Activated naive CD4-positive, alpha-beta T cell treated with anti-CD3 and anti-CD28 coated beads, Interleukin-2, amount 50 U/mL, for 16 hours (primary cell): ENCODE results near the gene LPAR3.

Experiments used
- DNase-seq: peaks from one replicate; pipeline ENCODE4 v3.0.0-alpha.2; 2020

LPAR3 gene

DNA sequence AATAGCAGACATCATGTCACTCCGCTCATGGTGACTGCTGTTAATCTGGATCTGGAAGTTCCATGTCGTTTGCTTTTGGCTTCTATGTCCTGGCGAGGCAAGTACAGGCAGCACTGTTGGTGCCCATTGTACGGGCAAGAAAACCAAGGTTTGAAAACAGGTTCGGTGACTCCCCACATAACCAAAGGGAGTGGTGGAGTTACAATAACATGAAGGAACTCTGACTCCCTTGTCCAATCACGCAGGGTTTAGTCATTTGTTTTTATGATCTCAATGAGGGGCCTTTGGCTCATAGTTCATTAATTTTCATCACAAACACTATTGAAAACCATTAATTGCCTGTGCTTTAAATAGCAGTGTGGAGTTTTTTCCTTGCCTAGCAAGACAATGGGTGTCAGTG lies 119.8 kb downstream of the LPAR3 start:
- no peak for DNase-seq

DNA sequence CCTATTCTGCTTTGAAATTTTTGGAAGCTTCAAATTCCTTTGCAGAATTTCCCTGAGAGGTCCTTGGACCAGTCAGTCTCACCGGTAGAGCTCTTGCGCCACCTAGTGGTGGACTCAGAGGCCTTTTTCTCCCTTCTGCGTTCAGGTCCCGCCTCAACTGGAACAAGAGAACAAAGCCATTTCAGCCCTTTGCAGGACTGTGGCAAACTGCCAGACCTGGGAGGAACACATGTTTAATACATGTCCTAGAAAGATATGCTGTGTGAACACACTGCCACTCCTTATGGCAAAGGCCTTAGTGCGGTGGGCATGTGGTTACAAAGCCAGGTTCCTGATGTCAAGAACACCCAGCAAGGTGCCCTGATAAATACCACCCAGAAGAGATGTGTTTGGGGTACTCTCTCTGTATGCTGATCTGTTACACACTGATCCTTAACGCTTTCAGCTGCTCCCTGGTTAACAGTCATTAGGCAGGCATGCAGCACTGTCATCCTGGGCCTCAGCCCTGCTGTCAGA lies 120.5 kb downstream of the LPAR3 start:
- DNase-seq, result peak; percentile 63

DNA sequence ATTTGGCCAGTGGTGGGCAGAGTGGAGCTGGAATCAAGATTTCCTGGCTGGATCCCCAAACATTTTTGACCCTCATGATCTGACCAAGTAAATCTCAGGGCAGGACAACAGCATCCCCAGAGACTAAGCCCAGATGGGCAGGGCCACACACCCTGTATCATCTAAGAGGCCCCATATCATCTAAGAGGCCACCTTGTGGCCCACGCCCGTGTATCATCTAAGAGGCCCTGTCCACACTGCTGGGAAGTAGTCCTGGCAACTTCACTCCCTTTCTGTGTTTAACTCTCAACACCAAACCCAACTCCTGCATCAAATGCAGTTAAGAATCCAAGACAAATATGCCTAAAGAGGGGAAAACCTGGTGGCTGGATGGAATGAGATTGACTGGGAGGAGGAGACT lies 121.1 kb downstream of the LPAR3 start:
- no peak for DNase-seq

DNA sequence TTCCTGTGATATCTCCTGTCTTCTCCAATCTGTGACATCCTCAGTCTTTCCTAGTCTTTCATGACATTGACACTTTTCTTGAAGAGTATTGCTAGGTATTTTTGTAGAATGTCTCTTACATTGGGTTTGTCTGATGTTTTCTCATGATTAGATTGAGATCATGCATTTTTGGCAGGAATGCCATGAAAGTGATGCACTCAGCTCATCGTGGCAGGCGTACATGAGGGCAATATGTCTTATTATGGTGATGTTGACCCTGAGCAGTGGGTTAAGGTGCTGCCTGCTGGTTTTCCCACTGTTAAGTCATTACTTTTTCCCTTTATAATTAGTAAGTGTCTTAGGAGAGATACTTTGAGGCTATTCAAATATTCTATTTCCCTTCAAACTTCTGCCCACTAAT lies 122.5 kb downstream of the LPAR3 start:
- no peak for DNase-seq

DNA sequence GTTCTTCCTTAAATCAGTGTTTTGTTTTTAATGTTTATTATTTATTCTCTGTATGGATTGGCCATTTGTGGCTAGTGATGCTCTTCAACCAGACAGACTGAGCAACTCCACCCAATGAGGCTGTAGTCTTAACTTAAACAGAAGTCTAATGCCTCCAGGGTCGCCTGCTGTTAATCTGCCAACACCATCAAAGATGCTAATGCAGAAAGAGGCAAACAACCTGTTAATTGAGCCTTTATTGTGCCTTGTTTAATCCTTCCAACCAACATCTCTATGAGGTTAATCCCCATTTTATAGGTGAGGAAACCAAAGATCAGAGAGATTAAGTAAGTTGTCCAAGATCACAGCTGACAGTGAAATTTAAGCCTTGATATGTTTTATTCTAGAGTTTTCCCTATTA lies 123.4 kb downstream of the LPAR3 start:
- no peak for DNase-seq

DNA sequence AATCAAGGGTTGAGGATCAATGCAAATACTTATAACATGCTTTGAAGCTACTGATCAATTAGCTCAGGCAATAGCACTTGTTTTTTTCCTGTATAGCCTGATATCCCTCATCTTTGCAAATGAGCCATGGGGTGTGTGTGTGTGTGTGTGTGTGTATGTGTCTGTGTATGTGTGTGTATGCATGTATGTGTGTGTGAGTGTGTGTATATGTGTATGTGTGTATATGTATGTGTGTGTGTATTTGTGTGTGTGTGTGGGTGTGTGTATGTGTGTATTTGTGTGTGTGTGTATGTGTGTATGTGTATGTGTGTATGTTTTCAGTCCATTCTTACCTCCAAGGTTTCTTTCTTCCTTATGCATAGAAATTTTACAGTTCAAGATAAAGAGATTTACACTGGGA lies 124.4 kb downstream of the LPAR3 start:
- DNase-seq, result no peak

DNA sequence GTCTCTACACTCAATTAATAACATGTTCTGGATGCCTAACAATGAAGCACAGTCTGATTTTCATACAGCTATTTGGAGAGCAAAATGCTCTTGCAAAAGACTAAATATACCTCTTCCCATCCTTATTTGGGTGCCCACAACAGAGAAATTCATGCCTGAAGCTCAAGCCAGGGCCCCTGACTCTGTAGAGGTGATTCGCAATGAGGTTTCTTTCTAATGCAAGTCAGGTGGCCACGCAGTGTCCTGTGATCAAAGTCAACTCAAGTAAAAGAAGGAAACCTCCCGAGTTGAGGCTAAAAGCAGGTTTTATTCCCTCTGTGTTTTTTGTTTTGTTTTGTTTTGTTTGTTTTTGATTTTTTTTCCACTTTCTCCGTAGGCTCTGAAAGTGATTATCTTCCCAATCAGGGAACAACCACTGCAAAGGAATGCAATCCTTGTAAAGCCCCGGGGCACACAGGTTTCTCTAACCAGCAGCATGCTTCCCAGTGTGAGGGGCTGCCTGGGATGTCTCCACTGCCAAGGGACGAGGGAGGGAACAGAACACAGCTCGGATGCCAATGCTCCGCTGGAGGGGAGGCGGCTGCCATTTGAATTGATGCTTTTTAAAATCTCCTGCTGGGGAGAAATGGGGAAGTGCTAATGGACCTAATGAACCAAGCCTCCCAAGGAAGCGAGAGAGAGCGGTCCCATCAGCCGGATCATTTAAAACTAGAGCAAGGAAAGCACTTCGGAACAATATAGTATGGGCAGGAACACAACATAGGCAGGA lies 128.9 kb downstream of the LPAR3 start:
- DNase-seq, result no peak

DNA sequence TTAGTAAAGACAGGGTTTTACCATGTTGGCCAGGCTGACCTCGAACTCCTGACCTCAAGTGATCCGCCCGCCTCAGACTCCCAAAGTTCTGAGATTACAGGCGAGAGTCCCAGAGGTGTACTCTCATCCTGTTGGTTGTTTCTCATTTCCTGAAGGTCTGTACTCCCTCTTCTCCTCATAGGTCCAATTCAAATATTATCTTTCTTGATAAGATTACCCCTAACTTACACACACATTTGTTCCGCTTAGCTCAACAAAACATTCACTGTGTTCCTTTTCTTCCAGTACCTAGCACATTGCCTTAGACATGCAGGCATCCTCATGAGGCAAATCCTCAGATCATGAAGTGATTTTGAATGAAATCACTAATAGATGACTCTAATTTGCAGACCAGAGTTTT lies 130.3 kb downstream of the LPAR3 start:
- DNase-seq, result no peak
